Aorta (tissue), 5 donors: Measurements from ENCODE around the gene KRT33A. TPM values are rescaled to one million over a fixed set of nuclear protein-coding genes. Genes with fewer than 3 reads are reported as not detected.

ENCODE experiments used
- ATAC-seq: fragments of 200-7000 bp; cut with Tn5 transposase; one replicate; pipeline ENCODE4 v1.9.1; 2022; ENCODE audit warnings: moderate library complexity; ENCODE audit not compliant: low FRiP score
- DNase-seq, 2 donors: peaks; one replicate each; pipeline ENCODE4 v3.0.0-alpha.2; 2020
- H3K27ac ChIP-seq, 2 donors: one replicate each; pipeline ENCODE4 v1.5.1; 2013; ENCODE audit warnings: low read length in 2 of 2, mild to moderate bottlenecking in 2 of 2, moderate library complexity in 2 of 2, control low read depth in 1 of 2, inconsistent platforms in 1 of 2, low read depth in 1 of 2
- H3K27me3 ChIP-seq, 2 donors: one replicate each; pipeline ENCODE4 v1.6.1; 2013; ENCODE audit warnings: control low read depth in 1 of 2, low read length in 1 of 2, mild to moderate bottlenecking in 1 of 2, moderate library complexity in 1 of 2; ENCODE audit not compliant: insufficient read depth in 2 of 2, control insufficient read depth in 1 of 2
- H3K36me3 ChIP-seq, 2 donors: one replicate each; pipeline ENCODE4 v1.6.1; 2013; ENCODE audit warnings: control low read depth in 1 of 2, low read length in 1 of 2, mild to moderate bottlenecking in 1 of 2; ENCODE audit not compliant: insufficient read depth in 2 of 2, control insufficient read depth in 1 of 2
- H3K4me1 ChIP-seq, 2 donors: one replicate each; pipeline ENCODE4 v1.6.1; 2013; ENCODE audit warnings: low read length in 2 of 2, control low read depth in 1 of 2, mild to moderate bottlenecking in 1 of 2, moderate library complexity in 1 of 2; ENCODE audit not compliant: insufficient read depth in 2 of 2, control insufficient read depth in 1 of 2
- H3K4me3 ChIP-seq, 2 donors: one replicate each; pipeline ENCODE4 v1.5.1; 2013; ENCODE audit warnings: low read length in 2 of 2, control low read depth in 1 of 2, mild to moderate bottlenecking in 1 of 2
- H3K9me3 ChIP-seq: one replicate; pipeline ENCODE4 v1.6.1; 2013; ENCODE audit warnings: mild to moderate bottlenecking, low read length; ENCODE audit not compliant: control insufficient read depth
- WGBS, 2 donors: extraction: QIAGEN DNeasy Blood & Tissue Kit; methylation state at CpG; one replicate each; pipeline ENCODE4 v1.1.7; 2013; 5-methylcytosine and 5-hydroxymethylcytosine counted together
- intact Hi-C, 2 donors: fragments of 100-400 bp; cut with DNase I; formaldehyde crosslinking; loops; one replicate each; pipeline versions ENCODE4 v1.14.2 to v1.15.0; 2022
- polyA plus RNA-seq, 2 donors: library from polyadenylated mRNA; stranded (reverse); fragments of 200-250 nt; gene quantifications; one replicate each; pipeline ENCODE4 v1.2.3, GENCODE V29; 2013
- total RNA-seq, 2 donors: library from RNA; stranded (reverse); fragmentation: NEBNext Ultra II Directional; extraction: Animal tissue kit (Norgen Biotek cat#: 25700); gene quantifications; one replicate each; pipeline ENCODE4 v1.2.1, GENCODE V29; 2021
- donor health status: healthy with polysubstance abuse.
- donor health status: Bipolar disorder and iron deficiency.
- donor health status: DM: no; HTN: no; CAD: no.
- donor health status: DM: no; HTN: no; CAD: no.
- donor health status: DM: yes; HTN: yes; CAD: no.

The KRT33A gene
- total and polyA plus RNA-seq, 4 donors: not detected

- ATAC-seq: no peak
- no peak for DNase-seq
Measured at GRCh38 chr17:41338961-41339485, 11.6 kb downstream of the KRT33A start.

GRCh38 chr17:41335747-41336146 is 14.9 kb downstream of the KRT33A start:
- no peaks in the 10 kb centered on the region for H3K36me3 ChIP-seq
- H3K27me3 ChIP-seq: no peaks in the 10 kb centered on the region
- no peak overlapping the region for H3K27ac ChIP-seq
- ATAC-seq (no peak), DNase-seq (no peak)
- intact Hi-C loops: no loop called here
- no peaks in the 10 kb centered on the region for H3K9me3 ChIP-seq
- no peaks in the 10 kb centered on the region for H3K4me1 ChIP-seq
- no peak overlapping the region for H3K4me3 ChIP-seq
- WGBS, 2 donors: 91 to 93% methylated on average over 1 of the region's 1 CpG

More at GRCh38 chr17:41338961-41339485, 11.6 kb downstream of the KRT33A start:
- Histone ChIP-seq H3K4me1 (no peaks in the 10 kb centered on the region), H3K27ac (no peak overlapping the region), H3K27me3 (no peaks in the 10 kb centered on the region), H3K36me3 (no peaks in the 10 kb centered on the region), H3K4me3 (no peak overlapping the region), H3K9me3 (no peaks in the 10 kb centered on the region)
- intact Hi-C loops: no loop called here
- 47 to 54% methylated on average over 5 of the region's 5 CpGs for WGBS, 2 donors

- no peak for DNase-seq
- 73% methylated on average over 6 of the region's 6 CpGs for WGBS, 2 donors
- no peak for ATAC-seq
Measured at GRCh38 chr17:41334385-41335305, 16.0 kb downstream of the KRT33A start.

GRCh38 chr17:41333836-41334235 is 16.8 kb downstream of the KRT33A start:
- intact Hi-C loops: no loop called here
- no peak for ATAC-seq
- H3K9me3 ChIP-seq: no peaks in the 10 kb centered on the region
- DNase-seq: no peak
- H3K27ac ChIP-seq: no peak overlapping the region
- H3K27me3 ChIP-seq: no peaks in the 10 kb centered on the region
- H3K4me1 ChIP-seq: no peaks in the 10 kb centered on the region
- WGBS, 2 donors: 89 to 92% methylated on average over 3 of the region's 3 CpGs
- H3K4me3 ChIP-seq: no peak overlapping the region
- H3K36me3 ChIP-seq: no peaks in the 10 kb centered on the region

More at GRCh38 chr17:41334385-41335305, 16.0 kb downstream of the KRT33A start:
- Histone ChIP-seq H3K27me3 (no peaks in the 10 kb centered on the region), H3K4me3 (no peak overlapping the region), H3K9me3 (no peaks in the 10 kb centered on the region), H3K36me3 (no peaks in the 10 kb centered on the region), H3K27ac (no peak overlapping the region), H3K4me1 (no peaks in the 10 kb centered on the region)
- intact Hi-C loops: no loop called here

GRCh38 chr17:41333098-41333497 is 17.5 kb downstream of the KRT33A start:
- ATAC-seq (no peak), DNase-seq (no peak)
- 94 to 95% methylated on average over 5 of the region's 5 CpGs for WGBS, 2 donors
- Histone ChIP-seq H3K4me3 (no peak overlapping the region), H3K9me3 (no peaks in the 10 kb centered on the region), H3K4me1 (no peaks in the 10 kb centered on the region), H3K27me3 (no peaks in the 10 kb centered on the region), H3K36me3 (no peaks in the 10 kb centered on the region), H3K27ac (no peak overlapping the region)
- intact Hi-C loops: no loop called here

- DNase-seq: no peak
- no peaks in the 10 kb centered on the region for H3K36me3 ChIP-seq
- H3K9me3 ChIP-seq: no peaks in the 10 kb centered on the region
- H3K27ac ChIP-seq: no peak overlapping the region
- ATAC-seq: no peak
- intact Hi-C loops: no loop called here
- H3K27me3 ChIP-seq: no peaks in the 10 kb centered on the region
- H3K4me1 ChIP-seq: no peaks in the 10 kb centered on the region
- WGBS, 2 donors: 78 to 83% methylated on average over 2 of the region's 2 CpGs
- no peak overlapping the region for H3K4me3 ChIP-seq
Measured at GRCh38 chr17:41332239-41332638, 18.4 kb downstream of the KRT33A start.

GRCh38 chr17:41331606-41332005 is 19.0 kb downstream of the KRT33A start:
- DNase-seq (no peak), ATAC-seq (no peak)
- no peak overlapping the region for H3K27ac ChIP-seq
- H3K4me1 ChIP-seq: no peaks in the 10 kb centered on the region
- H3K27me3 ChIP-seq: no peaks in the 10 kb centered on the region
- no peak overlapping the region for H3K4me3 ChIP-seq
- 60 to 68% methylated on average over 7 of the region's 7 CpGs for WGBS, 2 donors
- intact Hi-C loops: no loop called here
- H3K9me3 ChIP-seq: no peaks in the 10 kb centered on the region
- no peaks in the 10 kb centered on the region for H3K36me3 ChIP-seq

GRCh38 chr17:41329279-41329948 is 21.2 kb downstream of the KRT33A start:
- Histone ChIP-seq H3K27me3 (no peaks in the 10 kb centered on the region), H3K4me3 (no peak overlapping the region), H3K9me3 (no peaks in the 10 kb centered on the region), H3K4me1 (no peaks in the 10 kb centered on the region), H3K36me3 (no peaks in the 10 kb centered on the region), H3K27ac (no peak overlapping the region)
- 52 to 53% methylated on average over 13 of the region's 13 CpGs for WGBS, 2 donors
- intact Hi-C loops: loop anchor here in 1 of 2 donors (10.0 kb wide), 1 partner anchor 415 kb away; no protein-coding TSS in a partner anchor
- peak; percentile 20 for ATAC-seq
- peak in 1 of 2 donors; percentile 52 for DNase-seq
